Gastroesophageal sphincter (tissue), 4 donors: ENCODE results near the gene MYO1F. TPM values are rescaled to one million over a fixed set of nuclear protein-coding genes. Genes with fewer than 3 reads are reported as not detected.

ENCODE experiments used
- ATAC-seq: fragments of 150-250 bp; one replicate; pipeline ENCODE4 v1.9.1; 2016; ENCODE audit warnings: mild to moderate bottlenecking, moderate library complexity
- H3K27ac ChIP-seq, 4 donors: fragments of 200-600 bp; sonication (generic) in 3 of 4; 1 replicate in 3 of 4; 2 replicates in 1 of 4; pipeline ENCODE4 v1.5.1; 2016 to 2019
- H3K27me3 ChIP-seq: fragments of 200-600 bp; sonication (generic); one replicate; pipeline ENCODE4 v1.5.1; 2019
- H3K36me3 ChIP-seq, 2 donors: fragments of 200-600 bp; sonication (generic); one replicate each; pipeline ENCODE4 v1.5.1; 2019; ENCODE audit warnings: control low read depth in 1 of 2
- H3K4me1 ChIP-seq, 3 donors: fragments of 200-600 bp; sonication (generic); 1 replicate in 2 of 3; 2 replicates in 1 of 3; pipeline ENCODE4 v1.5.1; 2016 to 2019; ENCODE audit warnings: control low read depth in 2 of 3
- H3K4me3 ChIP-seq, 2 donors: fragments of 200-600 bp; sonication (generic); one replicate each; pipeline ENCODE4 v1.5.1; 2019; ENCODE audit warnings: mild to moderate bottlenecking in 1 of 2, moderate library complexity in 1 of 2
- H3K9me3 ChIP-seq, 3 donors: fragments of 200-600 bp; sonication (generic); one replicate each; pipeline ENCODE4 v1.5.1; 2017 to 2019; ENCODE audit warnings: control low read depth in 2 of 3
- CTCF ChIP-seq, 4 experiments: fragments of 200-600 bp in 2 of 4; fragments of 450-650 bp in 2 of 4; sonication (generic) in 1 of 4; IDR thresholded peaks; one replicate each; pipeline ENCODE4 v1.5.1; 2017 to 2019; ENCODE audit warnings: antibody characterized with exemption in 4 of 4, mild to moderate bottlenecking in 2 of 4, moderate library complexity in 2 of 4
- EP300 ChIP-seq: sonication (generic); formaldehyde crosslinking; IDR thresholded peaks from one replicate; pipeline ENCODE4 v1.6.1; 2017; ENCODE audit warnings: antibody characterized with exemption, mild to moderate bottlenecking
- POLR2A ChIP-seq, 2 donors: fragments of 450-650 bp; IDR thresholded peaks; one replicate each; pipeline ENCODE4 v1.6.1; 2017; ENCODE audit warnings: antibody characterized with exemption in 2 of 2, mild to moderate bottlenecking in 2 of 2, moderate library complexity in 1 of 2
- POLR2AphosphoS5 ChIP-seq: sonication (generic); formaldehyde crosslinking; IDR thresholded peaks from one replicate; pipeline ENCODE4 v1.6.1; 2017; ENCODE audit warnings: antibody characterized with exemption
- WGBS, 2 donors: methylation state at CpG; one replicate each; pipeline ENCODE4 v1.1.5; 2018; ENCODE audit warnings: low coverage in 1 of 2; 5-methylcytosine and 5-hydroxymethylcytosine counted together
- total RNA-seq, 4 donors: library from RNA; depleted of rRNA; stranded (reverse); fragments of >200 nt; gene quantifications; one replicate each; pipeline ENCODE4 v1.1.0, GENCODE V29; 2016

Gene MYO1F
- total RNA-seq, 4 donors from 2014 or later: 5.4 to 41.5 (median 10.3) TPM

- Histone ChIP-seq H3K36me3 (peaks cover 0 to 68% of the 10 kb centered on the region in 2 donors), H3K4me1 (peaks cover 0 to 15% (median 0%) of the 10 kb centered on the region in 3 donors), H3K9me3 (no peaks in the 10 kb centered on the region), H3K27me3 (no peaks in the 10 kb centered on the region), H3K4me3 (no peak overlapping the region), H3K27ac (no peak overlapping the region)
- no peak for ATAC-seq
- TF ChIP-seq POLR2AphosphoS5 (no peak), EP300 (no peak), POLR2A (IDR thresholded peaks at IDR 0.05) (no peak), CTCF (IDR thresholded peaks at IDR 0.05) (no peak)
- WGBS, 2 donors: 80% methylated on average over 1 of the region's 25 CpGs; no CpG with 5 or more reads in 1 of the 2 donors
Measured at GRCh38 chr19:8489561-8490394, 87.5 kb downstream of the MYO1F start.

GRCh38 chr19:8488365-8488764 is 88.9 kb downstream of the MYO1F start:
- H3K36me3 ChIP-seq: peaks cover 0 to 82% of the 10 kb centered on the region in 2 donors
- no peak overlapping the region for H3K4me3 ChIP-seq
- WGBS, 2 donors: 71% methylated on average over 7 of the region's 15 CpGs
- H3K27ac ChIP-seq: no peak overlapping the region
- no peaks in the 10 kb centered on the region for H3K9me3 ChIP-seq
- no peak for ATAC-seq
- no peak for TF ChIP-seq EP300
- no peak for TF ChIP-seq POLR2A (IDR thresholded peaks at IDR 0.05)
- TF ChIP-seq POLR2AphosphoS5: no peak
- no peak for TF ChIP-seq CTCF (IDR thresholded peaks at IDR 0.05)
- H3K4me1 ChIP-seq: peaks cover 0 to 24% (median 0%) of the 10 kb centered on the region in 3 donors
- no peaks in the 10 kb centered on the region for H3K27me3 ChIP-seq

GRCh38 chr19:8487137-8487851 is 89.9 kb downstream of the MYO1F start:
- WGBS, 2 donors: 59 to 85% methylated on average over 8 to 9 of the region's 13 CpGs
- Histone ChIP-seq H3K27ac (peak overlapping the region in 3 of 4 donors; percentile 17 to 33 (median 19)), H3K4me3 (no peak overlapping the region), H3K9me3 (no peaks in the 10 kb centered on the region), H3K27me3 (no peaks in the 10 kb centered on the region), H3K36me3 (peaks cover 0 to 93% of the 10 kb centered on the region in 2 donors), H3K4me1 (peaks cover 0 to 25% (median 0%) of the 10 kb centered on the region in 3 donors)
- ATAC-seq: peak; percentile 53
- no peak for TF ChIP-seq POLR2A (IDR thresholded peaks at IDR 0.05)
- no peak for TF ChIP-seq POLR2AphosphoS5
- TF ChIP-seq EP300: no peak
- no peak for TF ChIP-seq CTCF (IDR thresholded peaks at IDR 0.05)

- peak overlapping the region in 2 of 4 donors; percentile 17 to 33 for H3K27ac ChIP-seq
- 73 to 89% methylated on average over 4 to 15 of the region's 16 CpGs for WGBS, 2 donors
Measured at GRCh38 chr19:8486661-8487136, 90.5 kb downstream of the MYO1F start.

More at GRCh38 chr19:8486661-8487136, 90.5 kb downstream of the MYO1F start:
- Histone ChIP-seq H3K36me3 (peaks cover 0 to 97% of the 10 kb centered on the region in 2 donors), H3K4me1 (peaks cover 0 to 31% (median 0%) of the 10 kb centered on the region in 3 donors), H3K4me3 (no peak overlapping the region), H3K9me3 (no peaks in the 10 kb centered on the region), H3K27me3 (no peaks in the 10 kb centered on the region)
- TF ChIP-seq CTCF (IDR thresholded peaks at IDR 0.05) (no peak), POLR2AphosphoS5 (no peak), EP300 (no peak), POLR2A (IDR thresholded peaks at IDR 0.05) (no peak)
- no peak for ATAC-seq
